K562 (cell line): ENCODE results near the gene ZBTB32. TPM values are rescaled to one million over a fixed set of nuclear protein-coding genes. Genes with fewer than 3 reads are reported as not detected.

Experiments used
- HINFP ChIP-seq: fragments of 450-650 bp; conservative IDR thresholded peaks from 2 replicates; pipeline ENCODE4 v1.6.1; 2016; ENCODE audit warnings: missing genetic modification characterization, low read depth, mild to moderate bottlenecking, control low read depth, missing compliant biosample characterization
- MAX ChIP-seq: sonication (generic); formaldehyde crosslinking; IDR thresholded peaks from 2 replicates; pipeline ENCODE4 v1.9.0; 2022; ENCODE audit warnings: mild to moderate bottlenecking, missing genetic modification reagents
- PPARD ChIP-seq: fragments of 250-450 bp; sonication (Bioruptor Pico); IDR thresholded peaks from 2 replicates; pipeline ENCODE4 v1.8.0; 2022; ENCODE audit warnings: inconsistent platforms, mild to moderate bottlenecking, moderate library complexity
- REST ChIP-seq, 2 experiments: fragments of 450-650 bp; formaldehyde crosslinking in 1 of 2; IDR thresholded peaks; 2 replicates each; pipeline versions ENCODE4 v1.4.0 to v1.6.1; 2014 to 2020; ENCODE audit warnings: mild to moderate bottlenecking in 2 of 2, borderline replicate concordance in 1 of 2, low read depth in 1 of 2
- ZC3H4 ChIP-seq: sonication (generic); formaldehyde crosslinking; IDR thresholded peaks from 2 replicates; pipeline ENCODE4 v1.9.0; 2021; ENCODE audit warnings: missing genetic modification reagents, borderline replicate concordance
- ZNF12 ChIP-seq: sonication (generic); formaldehyde crosslinking; IDR thresholded peaks from 2 replicates; pipeline ENCODE4 v1.4.0; 2020; ENCODE audit warnings: mild to moderate bottlenecking, missing genetic modification reagents
- ZNF407 ChIP-seq: fragments of 450-650 bp; IDR thresholded peaks from 2 replicates; pipeline ENCODE4 v1.6.1; 2016; ENCODE audit warnings: low read depth
- polyA plus RNA-seq, 8 experiments: library from polyadenylated mRNA; depleted of rRNA in 4 of 8; stranded (reverse) in 5 of 8; unstranded in 3 of 8; fragments of >200 nt; fragmentation: Nextera tagmentation in 2 of 8; fragmentation: Illumina TruSeq in 1 of 8; extraction: Ambion mirVana in 2 of 8; extraction: Trizol in 1 of 8; gene quantifications; 2 replicates each; pipeline versions ENCODE4 v1.2.1 to v1.2.3, GENCODE V29; 2011 to 2014; ENCODE audit warnings: inconsistent platforms in 1 of 8, missing spikeins in 1 of 8
- total RNA-seq, 7 experiments: library from RNA; depleted of rRNA in 6 of 7; stranded (reverse); fragments of >200 nt in 6 of 7; fragmentation: Illumina TruSeq in 2 of 7; extraction: Trizol in 2 of 7; gene quantifications; 2 replicates each; pipeline versions ENCODE4 v1.2.1 to v1.2.3, GENCODE V29; 2011 to 2021; ENCODE audit warnings: low replicate concordance in 1 of 7

ZBTB32 gene
- total and polyA plus RNA-seq, 9 of the 15 experiments (the other 6 are each of a cell fraction or from before 2014, with no cell fraction given), result 0.20 TPM; not detected in 8

GRCh38 chr19:35740423-35741202, 36.3 kb downstream of the ZBTB32 start (continued):
- no peak for TF ChIP-seq REST (IDR thresholded peaks at IDR 0.05; ENCODE audit: borderline replicate concordance)
- 0 out of 2 replicates have a peak, but pooled peaks have one; percentile 2 for TF ChIP-seq REST (CRISPR knock-in tag; IDR thresholded peaks at IDR 0.05; ENCODE audit: low read depth)
- TF ChIP-seq ZNF407, result peak; percentile 84
- TF ChIP-seq ZC3H4, result no peak
- TF ChIP-seq HINFP (tag), result no peak
- peak; percentile 81 for TF ChIP-seq MAX (CRISPR knock-in tag)
- no peak for TF ChIP-seq PPARD (CRISPR knock-in tag)
- 0 out of 2 replicates have a peak, but pooled peaks have one; percentile 4 for TF ChIP-seq ZNF12 (CRISPR knock-in tag)
